ENCODE measurements around the gene HTT. TPM values are rescaled to one million over a fixed set of nuclear protein-coding genes. Genes with fewer than 3 reads are reported as not detected.

The HTT gene
- total and polyA plus RNA-seq, 9 donors: 13.3 to 63.2 (median 38.6) TPM

DNA sequence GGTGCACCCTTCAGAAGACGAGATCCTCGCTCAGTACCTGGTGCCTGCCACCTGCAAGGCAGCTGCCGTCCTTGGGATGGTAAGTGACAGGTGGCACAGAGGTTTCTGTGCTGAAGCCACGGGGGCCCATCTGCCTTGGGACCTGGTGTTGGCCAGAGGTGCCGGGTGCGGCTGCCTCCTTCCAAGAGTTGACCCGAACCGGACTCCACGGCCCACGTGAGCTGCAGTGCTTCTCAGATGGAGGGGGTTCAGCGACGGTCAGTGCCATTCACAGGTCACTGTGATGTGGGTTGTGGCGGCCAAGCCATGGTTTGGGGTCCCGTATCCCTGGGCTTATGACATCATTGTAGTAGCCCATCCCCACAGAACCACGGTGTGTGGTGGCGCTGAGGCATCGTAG, 155.5 kb downstream of the HTT start:
- Histone ChIP-seq H3K27me3 (no peaks in the 10 kb centered on the region), H3K36me3 (no peaks in the 10 kb centered on the region), H3K9me3 (no peaks in the 10 kb centered on the region), H3K4me3 (no peak overlapping the region), H3K27ac (no peak overlapping the region), H3K4me1 (ENCODE audit: insufficient read depth) (no peaks in the 10 kb centered on the region)
- TF ChIP-seq POLR2A (IDR thresholded peaks at IDR 0.05): no peak
- TF ChIP-seq, protein P1, sequence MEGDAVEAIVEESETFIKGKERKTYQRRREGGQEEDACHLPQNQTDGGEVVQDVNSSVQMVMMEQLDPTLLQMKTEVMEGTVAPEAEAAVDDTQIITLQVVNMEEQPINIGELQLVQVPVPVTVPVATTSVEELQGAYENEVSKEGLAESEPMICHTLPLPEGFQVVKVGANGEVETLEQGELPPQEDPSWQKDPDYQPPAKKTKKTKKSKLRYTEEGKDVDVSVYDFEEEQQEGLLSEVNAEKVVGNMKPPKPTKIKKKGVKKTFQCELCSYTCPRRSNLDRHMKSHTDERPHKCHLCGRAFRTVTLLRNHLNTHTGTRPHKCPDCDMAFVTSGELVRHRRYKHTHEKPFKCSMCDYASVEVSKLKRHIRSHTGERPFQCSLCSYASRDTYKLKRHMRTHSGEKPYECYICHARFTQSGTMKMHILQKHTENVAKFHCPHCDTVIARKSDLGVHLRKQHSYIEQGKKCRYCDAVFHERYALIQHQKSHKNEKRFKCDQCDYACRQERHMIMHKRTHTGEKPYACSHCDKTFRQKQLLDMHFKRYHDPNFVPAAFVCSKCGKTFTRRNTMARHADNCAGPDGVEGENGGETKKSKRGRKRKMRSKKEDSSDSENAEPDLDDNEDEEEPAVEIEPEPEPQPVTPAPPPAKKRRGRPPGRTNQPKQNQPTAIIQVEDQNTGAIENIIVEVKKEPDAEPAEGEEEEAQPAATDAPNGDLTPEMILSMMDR (IDR thresholded peaks at IDR 0.05): no peak
- TF ChIP-seq EP300 (IDR thresholded peaks at IDR 0.05): no peak
- DNase-seq: peak in 2 of 5 donors; percentile 4 to 21
- intact Hi-C loops (cut with DNase I): no loop called here
- WGBS, 3 donors: 93 to 98% (median 96%) methylated on average over 16 to 17 of the region's 17 CpGs

GRCh38 chr4:3231471-3231870, 157.0 kb downstream of the HTT start:
- H3K27me3 ChIP-seq: no peaks in the 10 kb centered on the region
- no peaks in the 10 kb centered on the region for H3K36me3 ChIP-seq
- no peaks in the 10 kb centered on the region for H3K4me1 ChIP-seq (ENCODE audit: insufficient read depth)
- no peak overlapping the region for H3K4me3 ChIP-seq
- H3K27ac ChIP-seq: no peak overlapping the region
- H3K9me3 ChIP-seq: no peaks in the 10 kb centered on the region
- no peak for DNase-seq
- no peak for TF ChIP-seq EP300 (IDR thresholded peaks at IDR 0.05)
- TF ChIP-seq, protein P1 (IDR thresholded peaks at IDR 0.05): no peak
- no peak for TF ChIP-seq POLR2A (IDR thresholded peaks at IDR 0.05)
- intact Hi-C loops (cut with DNase I): no loop called here
- WGBS, 3 donors: 85 to 91% (median 88%) methylated on average over 9 of the region's 9 CpGs

GRCh38 chr4:3232001-3232400, 157.5 kb downstream of the HTT start:
- intact Hi-C loops (cut with DNase I): no loop called here
- 94% methylated on average over 16 of the region's 16 CpGs for WGBS, 3 donors

GRCh38 chr4:3232871-3233271, 158.4 kb downstream of the HTT start:
- H3K4me3 ChIP-seq: no peak overlapping the region
- H3K9me3 ChIP-seq: no peaks in the 10 kb centered on the region
- intact Hi-C loops (cut with DNase I): no loop called here
- H3K36me3 ChIP-seq: no peaks in the 10 kb centered on the region
- no peaks in the 10 kb centered on the region for H3K27me3 ChIP-seq
- H3K4me1 ChIP-seq (ENCODE audit: insufficient read depth): no peaks in the 10 kb centered on the region
- no peak overlapping the region for H3K27ac ChIP-seq
- TF ChIP-seq, protein P1 (IDR thresholded peaks at IDR 0.05): no peak
- TF ChIP-seq EP300 (IDR thresholded peaks at IDR 0.05) (no peak), POLR2A (IDR thresholded peaks at IDR 0.05) (no peak)
- WGBS, 3 donors: 89 to 91% (median 90%) methylated on average over 15 of the region's 15 CpGs
- DNase-seq: no peak

More at GRCh38 chr4:3232001-3232400, 157.5 kb downstream of the HTT start:
- DNase-seq: no peak
- no peaks in the 10 kb centered on the region for H3K36me3 ChIP-seq
- H3K4me1 ChIP-seq (ENCODE audit: insufficient read depth): no peaks in the 10 kb centered on the region
- no peak for TF ChIP-seq POLR2A (IDR thresholded peaks at IDR 0.05)
- H3K27ac ChIP-seq: no peak overlapping the region
- no peak overlapping the region for H3K4me3 ChIP-seq
- no peaks in the 10 kb centered on the region for H3K9me3 ChIP-seq
- H3K27me3 ChIP-seq: no peaks in the 10 kb centered on the region

GRCh38 chr4:3233391-3234071, 159.1 kb downstream of the HTT start:
- Histone ChIP-seq H3K27me3 (no peaks in the 10 kb centered on the region), H3K27ac (no peak overlapping the region), H3K9me3 (no peaks in the 10 kb centered on the region), H3K4me1 (ENCODE audit: insufficient read depth) (no peaks in the 10 kb centered on the region), H3K4me3 (no peak overlapping the region), H3K36me3 (no peaks in the 10 kb centered on the region)
- TF ChIP-seq, protein P1 (IDR thresholded peaks at IDR 0.05): no peak
- TF ChIP-seq EP300 (IDR thresholded peaks at IDR 0.05) (no peak), POLR2A (IDR thresholded peaks at IDR 0.05) (no peak)
- 73 to 79% (median 74%) methylated on average over 21 of the region's 21 CpGs for WGBS, 3 donors
- intact Hi-C loops (cut with DNase I): no loop called here
- DNase-seq: no peak
